HepG2 (cell line): ENCODE results near the gene LCLAT1. TPM values are rescaled to one million over a fixed set of nuclear protein-coding genes. Genes with fewer than 3 reads are reported as not detected.

Source experiments
- ATAC-seq: fragments of 200-7000 bp; cut with Tn5 transposase; 3 replicates; pipeline ENCODE4 v1.9.1; 2020; ENCODE audit warnings: mild to moderate bottlenecking, moderate library complexity
- BruUV-seq: library from RNA; stranded (reverse); fragments of 400-500 nt; replicated peaks from 2 replicates; lab custom pipeline; 2021; lab: Mats Ljungman, UMichigan
- CTCF ChIA-PET: fragments of 300-600 bp; formaldehyde crosslinking; extraction: SDS; loops from one replicate; lab custom pipeline; 2021; ENCODE audit warnings: low total read pairs, inconsistent platforms, low intra/inter-chr PET ratio; lab: Yijun Ruan, JAX
- POLR2A ChIA-PET: fragments of 350-600 bp; sonication (Branson Sonifier 250); formaldehyde crosslinking; loops from one replicate; lab custom pipeline; 2020; ENCODE audit warnings: antibody characterized with exemption, inconsistent platforms; lab: Yijun Ruan, JAX
- DNase-seq: peaks from one replicate; pipeline ENCODE4 v3.0.0-alpha.2; 2015; ENCODE audit warnings: low spot score
- FAIRE-seq: peaks from 3 replicates; lab custom pipeline; 2011; peaks lifted over from hg19 to GRCh38; lab: Jason Lieb, UNC
- H2AFZ ChIP-seq: one replicate; pipeline ENCODE4 v1.6.1; 2011; ENCODE audit warnings: low read length, inconsistent platforms
- H3K27ac ChIP-seq: fragments of 300-600 bp; 3 replicates; pipeline ENCODE4 v1.8.0; 2011; ENCODE audit warnings: mixed run types, mild to moderate bottlenecking, mixed read lengths, low read length, inconsistent platforms; ENCODE audit not compliant: insufficient read depth; ENCODE audit errors: extremely low read length
- H3K27me3 ChIP-seq, 2 experiments: fragments of 200-600 bp in 1 of 2; 2 replicates in 1 of 2; 3 replicates in 1 of 2; pipeline versions ENCODE4 v1.6.0 to v1.8.0; 2011; ENCODE audit warnings: low read length in 2 of 2, mild to moderate bottlenecking in 2 of 2, moderate library complexity in 2 of 2, inconsistent platforms in 1 of 2; ENCODE audit not compliant: insufficient read depth in 2 of 2, control insufficient read depth in 1 of 2
- H3K36me3 ChIP-seq, 2 experiments: fragments of 200-600 bp in 1 of 2; replicated peaks in 1 of 2; 2 replicates in 1 of 2; 3 replicates in 1 of 2; pipeline versions ENCODE4 v1.5.1 to v1.8.0; 2011; ENCODE audit warnings: low read length in 2 of 2, inconsistent platforms in 1 of 2; ENCODE audit not compliant: insufficient read depth in 2 of 2, control insufficient read depth in 1 of 2
- H3K4me1 ChIP-seq: 2 replicates; pipeline ENCODE4 v1.5.1; 2012; ENCODE audit warnings: low read length, inconsistent platforms; ENCODE audit not compliant: insufficient read depth
- H3K4me2 ChIP-seq: 2 replicates; pipeline ENCODE4 v1.6.0; 2011; ENCODE audit warnings: low read depth, low read length, inconsistent platforms
- H3K4me3 ChIP-seq, 3 experiments: fragments of 200-600 bp in 1 of 3; sonication (generic), shearing (Covaris generic) in 1 of 3; replicated peaks in 1 of 3; 2 replicates each; pipeline ENCODE4 v1.5.1; 2011 to 2016; ENCODE audit warnings: low read length in 3 of 3, inconsistent platforms in 2 of 3, low read depth in 2 of 3, mild to moderate bottlenecking in 2 of 3, control low read depth in 1 of 3, mixed read lengths in 1 of 3; ENCODE audit not compliant: insufficient read depth in 1 of 3
- H3K79me2 ChIP-seq: one replicate; pipeline ENCODE4 v1.6.1; 2011; ENCODE audit warnings: low read length, inconsistent platforms; ENCODE audit not compliant: insufficient read depth
- H3K9ac ChIP-seq: 2 replicates; pipeline ENCODE4 v1.6.0; 2011; ENCODE audit warnings: mild to moderate bottlenecking, low read depth, low read length, inconsistent platforms; ENCODE audit not compliant: insufficient read depth
- H3K9me3 ChIP-seq: 2 replicates; pipeline ENCODE4 v1.5.1; 2012; ENCODE audit warnings: mild to moderate bottlenecking, low read length
- H4K20me1 ChIP-seq: 2 replicates; pipeline ENCODE4 v1.6.0; 2011; ENCODE audit warnings: inconsistent platforms, mild to moderate bottlenecking, low read length, moderate library complexity; ENCODE audit not compliant: insufficient read depth
- ATF1 ChIP-seq: IDR thresholded peaks from 2 replicates; pipeline ENCODE4 v1.6.1; 2016; ENCODE audit warnings: mild to moderate bottlenecking, control low read depth
- FOSL2 ChIP-seq: sonication (generic); formaldehyde crosslinking; IDR thresholded peaks from 2 replicates; pipeline ENCODE4 v1.4.0; 2020; ENCODE audit warnings: missing genetic modification reagents
- MXI1 ChIP-seq: IDR thresholded peaks from 3 replicates; pipeline ENCODE4 v1.6.1; 2012; ENCODE audit warnings: low read depth, low read length, inconsistent platforms, borderline replicate concordance
- NFATC3 ChIP-seq: sonication (generic); formaldehyde crosslinking; IDR thresholded peaks from 2 replicates; pipeline ENCODE4 v1.5.1; 2020; ENCODE audit warnings: mild to moderate bottlenecking, missing genetic modification reagents
- PAF1 ChIP-seq: IDR thresholded peaks from 2 replicates; pipeline ENCODE4 v1.6.1; 2016; ENCODE audit warnings: missing genetic modification reagents, missing compliant biosample characterization
- POLR2A ChIP-seq, 2 experiments: IDR thresholded peaks; 2 replicates each; pipeline ENCODE4 v1.6.1; 2011; ENCODE audit warnings: low read depth in 2 of 2, low read length in 2 of 2, mild to moderate bottlenecking in 1 of 2, moderate library complexity in 1 of 2; ENCODE audit not compliant: insufficient read depth in 1 of 2
- SP4 ChIP-seq: sonication (generic); formaldehyde crosslinking; IDR thresholded peaks from 2 replicates; pipeline ENCODE4 v1.8.1; 2023; ENCODE audit warnings: mild to moderate bottlenecking, missing genetic modification reagents
- SRSF1 ChIP-seq: fragments of 200-400 bp; formaldehyde crosslinking; optimal IDR thresholded peaks from 2 replicates; pipeline ENCODE3; 2017; ENCODE audit warnings: mild to moderate bottlenecking, low read depth, low read length, moderate library complexity
- U2AF1 ChIP-seq: fragments of 200-400 bp; formaldehyde crosslinking; optimal IDR thresholded peaks from 2 replicates; pipeline ENCODE3; 2017; ENCODE audit warnings: mild to moderate bottlenecking, low read depth, low read length
- ZC3H13 ChIP-seq: sonication (generic); formaldehyde crosslinking; IDR thresholded peaks from 2 replicates; pipeline ENCODE4 v1.8.1; 2023; ENCODE audit warnings: mild to moderate bottlenecking, missing genetic modification reagents, moderate library complexity
- ZFP1 ChIP-seq: IDR thresholded peaks from 2 replicates; pipeline ENCODE4 v1.6.1; 2016
- ZNF234 ChIP-seq: sonication (generic); formaldehyde crosslinking; conservative IDR thresholded peaks from 2 replicates; pipeline ENCODE4 v1.5.1; 2020; ENCODE audit warnings: mild to moderate bottlenecking, missing genetic modification reagents
- ZNF768 ChIP-seq: sonication (generic); formaldehyde crosslinking; IDR thresholded peaks from 2 replicates; pipeline ENCODE4 v1.4.0; 2020; ENCODE audit warnings: missing genetic modification reagents
- WGBS: methylation state at CpG from one replicate; pipeline ENCODE4 v1.1.6; 2017; ENCODE audit warnings: low lambda C conversion rate; 5-methylcytosine and 5-hydroxymethylcytosine counted together
- in situ Hi-C: cut with HindIII; loops from 2 replicates; pipeline ENCODE4 v1.10.0; 2017; ENCODE audit warnings: low pct_unique_long_range_greater_than_20kb; ENCODE audit not compliant: extremely low pct_ligation_motif_present
- intact Hi-C: fragments of 100-400 bp; cut with micrococcal nuclease; formaldehyde crosslinking; loops from one replicate; pipeline ENCODE4 v1.10.0; 2022; ENCODE audit not compliant: unreplicated experiment
- polyA plus RNA-seq, 8 experiments: library from polyadenylated mRNA; depleted of rRNA in 3 of 8; stranded (reverse) in 7 of 8; unstranded in 1 of 8; fragments of >200 nt; fragmentation: Illumina TruSeq in 4 of 8; extraction: Trizol in 4 of 8; gene quantifications; 2 replicates each; pipeline versions ENCODE4 v1.2.1 to v1.2.3, GENCODE V29; 2011 to 2016; ENCODE audit warnings: low read depth in 4 of 8, missing spikeins in 1 of 8, mixed read lengths in 1 of 8; ENCODE audit not compliant: insufficient read depth in 1 of 8
- total RNA-seq, 5 experiments: library from RNA; depleted of rRNA; stranded (reverse); fragments of >200 nt; fragmentation: Illumina TruSeq; extraction: Trizol; gene quantifications; 2 replicates each; pipeline ENCODE4 v1.2.3, GENCODE V29; 2016; ENCODE audit warnings: low read depth in 1 of 5
- TF ChIP-seq, protein P1 (sequence below): IDR thresholded peaks from 2 replicates; pipeline ENCODE4 v1.6.1; 2016; ENCODE audit warnings: low read depth, control low read depth

Gene LCLAT1
- total and polyA plus RNA-seq, 2 of the 13 experiments (the other 11 are each of a cell fraction or from before 2014, with no cell fraction given) = 18.0 to 28.0 TPM

DNA sequence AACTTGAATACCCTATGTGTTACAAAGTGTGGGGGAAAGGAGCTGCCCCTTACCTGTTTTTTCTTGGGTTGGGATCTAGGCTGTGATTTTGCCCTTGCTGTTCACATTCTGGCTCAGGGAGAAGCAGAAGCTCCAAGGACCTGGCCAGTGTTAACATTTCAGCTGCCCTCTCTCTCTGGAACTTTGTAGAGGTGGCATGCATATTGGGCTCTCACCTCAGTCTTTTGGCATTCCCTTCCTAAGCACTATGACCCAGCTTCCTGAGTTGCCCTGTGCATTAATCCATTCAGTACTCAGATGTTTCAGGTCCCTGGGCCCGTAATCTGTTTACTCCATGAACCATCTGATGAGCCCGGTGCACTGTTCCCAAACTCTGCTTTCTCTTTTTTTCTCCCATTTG, 12.1 kb downstream of the LCLAT1 start (continued):
- TF ChIP-seq SRSF1 = no peak
- no peak for TF ChIP-seq ZNF768 (CRISPR knock-in tag)
- TF ChIP-seq ZFP1 (CRISPR knock-in tag) = no peak
- no peak for TF ChIP-seq MXI1
- TF ChIP-seq POLR2A (IDR thresholded peaks at IDR 0.05; ENCODE audit: insufficient read depth in 1 of 2, low read depth in 2 of 2, low read length in 2 of 2) = no peak
- no peak for TF ChIP-seq NFATC3 (CRISPR knock-in tag)
- no peak for TF ChIP-seq FOSL2 (CRISPR knock-in tag)
- TF ChIP-seq ATF1 (CRISPR knock-in tag) = no peak
- no peak for TF ChIP-seq ZC3H13

DNA sequence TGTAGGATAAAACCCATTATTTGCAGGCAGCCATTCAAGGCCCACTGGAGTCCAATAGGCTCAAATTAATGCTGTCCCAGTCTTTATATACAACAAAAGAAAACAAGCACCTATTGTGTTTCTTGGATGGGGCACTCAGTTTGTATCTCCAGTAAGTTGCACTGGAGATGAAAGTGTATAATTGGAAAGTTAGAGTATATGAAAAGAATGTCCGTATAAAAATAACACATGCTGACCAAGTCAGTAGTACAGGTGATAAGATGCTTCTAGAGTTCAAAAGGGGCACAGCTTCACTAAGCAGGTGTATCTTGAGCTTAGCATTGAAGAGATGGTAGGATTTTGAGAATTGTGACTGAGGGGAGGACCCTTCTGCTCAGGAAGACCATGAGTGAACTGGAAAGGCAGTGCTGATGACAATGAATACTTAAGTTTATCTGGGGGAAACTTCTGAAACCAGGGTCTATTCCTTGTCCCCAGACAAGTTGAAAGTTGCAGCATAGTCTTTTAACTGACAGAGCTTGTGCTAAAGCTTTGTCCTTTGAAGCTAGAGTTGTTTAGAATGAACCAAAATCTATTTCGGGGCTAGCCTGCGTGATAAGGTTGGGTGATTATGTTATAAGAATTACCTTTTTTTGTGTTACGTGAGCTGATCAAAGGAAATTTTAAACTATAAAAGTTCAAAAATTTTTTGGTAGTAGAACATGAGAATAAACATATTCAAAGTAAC, 15.2 kb downstream of the LCLAT1 start:
- Histone ChIP-seq H3K9me3 (no peaks in the 10 kb centered on the region), H3K27me3 (no peaks in the 10 kb centered on the region), H4K20me1 (no peaks in the 10 kb centered on the region), H3K4me3 (no peak overlapping the region), H3K4me2 (no peak overlapping the region), H3K4me1 (peaks cover 41% of the 10 kb centered on the region), H3K36me3 (no peaks in the 10 kb centered on the region), H3K27ac (no peak overlapping the region), H3K9ac (no peak overlapping the region), H2AFZ (no peak overlapping the region), H3K79me2 (peaks cover 87% of the 10 kb centered on the region)
- no peak for DNase-seq
- no peak for TF ChIP-seq PAF1 (CRISPR knock-in tag)
- TF ChIP-seq U2AF1 = no peak
- no peak for TF ChIP-seq ZNF234 (CRISPR knock-in tag)
- TF ChIP-seq, protein P1, sequence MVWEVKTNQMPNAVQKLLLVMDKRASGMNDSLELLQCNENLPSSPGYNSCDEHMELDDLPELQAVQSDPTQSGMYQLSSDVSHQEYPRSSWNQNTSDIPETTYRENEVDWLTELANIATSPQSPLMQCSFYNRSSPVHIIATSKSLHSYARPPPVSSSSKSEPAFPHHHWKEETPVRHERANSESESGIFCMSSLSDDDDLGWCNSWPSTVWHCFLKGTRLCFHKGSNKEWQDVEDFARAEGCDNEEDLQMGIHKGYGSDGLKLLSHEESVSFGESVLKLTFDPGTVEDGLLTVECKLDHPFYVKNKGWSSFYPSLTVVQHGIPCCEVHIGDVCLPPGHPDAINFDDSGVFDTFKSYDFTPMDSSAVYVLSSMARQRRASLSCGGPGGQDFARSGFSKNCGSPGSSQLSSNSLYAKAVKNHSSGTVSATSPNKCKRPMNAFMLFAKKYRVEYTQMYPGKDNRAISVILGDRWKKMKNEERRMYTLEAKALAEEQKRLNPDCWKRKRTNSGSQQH (CRISPR knock-in tag) = no peak
- TF ChIP-seq SP4 (CRISPR knock-in tag) = no peak
- 96% methylated on average over 4 of the region's 4 CpGs for WGBS
- BruUV-seq = no TSS peak
- ATAC-seq = no peak
- in situ Hi-C loops (no loop called here), intact Hi-C loops (no loop called here)
- ChIA-PET CTCF (no interaction called here), POLR2A (no interaction called here)
- no peak for FAIRE-seq
